Body of pancreas (tissue), 4 donors: ENCODE measurements around the gene KRTAP5-7. TPM values are rescaled to one million over a fixed set of nuclear protein-coding genes. Genes with fewer than 3 reads are reported as not detected.

Experiments
- ATAC-seq: fragments of 150-250 bp; one replicate; pipeline ENCODE4 v1.9.1; 2016
- DNase-seq, 4 donors: peaks; one replicate each; pipeline ENCODE4 v3.0.0-alpha.2; 2019
- H3K27ac ChIP-seq, 4 donors: fragments of 200-600 bp; sonication (generic); 1 replicate in 3 of 4; 2 replicates in 1 of 4; pipeline versions ENCODE4 v1.5.1 to v1.6.1; 2016 to 2019; ENCODE audit warnings: mild to moderate bottlenecking in 1 of 4, mixed read lengths in 1 of 4, moderate library complexity in 1 of 4
- H3K27me3 ChIP-seq, 2 donors: fragments of 200-600 bp; sonication (generic); one replicate each; pipeline ENCODE4 v1.6.0; 2016; ENCODE audit warnings: mild to moderate bottlenecking in 1 of 2
- H3K36me3 ChIP-seq, 2 donors: fragments of 200-600 bp; sonication (generic); replicated peaks in 1 of 2; 2 replicates each; pipeline ENCODE4 v1.5.1; 2016; ENCODE audit warnings: low read depth in 2 of 2; ENCODE audit not compliant: insufficient read depth in 1 of 2
- H3K4me1 ChIP-seq: fragments of 200-600 bp; sonication (generic); one replicate; pipeline ENCODE4 v1.6.0; 2016
- H3K4me3 ChIP-seq, 2 donors: fragments of 200-600 bp; sonication (generic); 1 replicate in 1 of 2; 2 replicates in 1 of 2; pipeline ENCODE4 v1.5.1; 2016 to 2019
- H3K9me3 ChIP-seq, 3 donors: fragments of 200-600 bp; sonication (generic); 1 replicate in 2 of 3; 2 replicates in 1 of 3; pipeline ENCODE4 v1.5.1; 2016
- CTCF ChIP-seq, 7 experiments: fragments of 450-650 bp in 4 of 7; fragments of 200-600 bp in 3 of 7; sonication (generic) in 3 of 7; IDR thresholded peaks; one replicate each; pipeline ENCODE4 v1.5.1; 2016 to 2019; ENCODE audit warnings: antibody characterized with exemption in 7 of 7
- POLR2A ChIP-seq, 3 donors: fragments of 450-650 bp; IDR thresholded peaks; one replicate each; pipeline ENCODE4 v1.6.1; 2016; ENCODE audit warnings: antibody characterized with exemption in 3 of 3, mild to moderate bottlenecking in 2 of 3
- WGBS, 2 donors: methylation state at CpG; one replicate each; pipeline ENCODE4 v1.1.5; 2017; 5-methylcytosine and 5-hydroxymethylcytosine counted together
- intact Hi-C: fragments of 100-400 bp; cut with DNase I; formaldehyde crosslinking; loops from one replicate; pipeline ENCODE4 v1.15.1; 2023
- total RNA-seq, 2 donors: library from RNA; depleted of rRNA; stranded (reverse); fragments of >200 nt; gene quantifications; one replicate each; pipeline ENCODE4 v1.1.0, GENCODE V29; 2016

Gene KRTAP5-7
- total RNA-seq, 2 donors from 2014 or later: not detected

- no peak for ATAC-seq
- Histone ChIP-seq H3K27me3 (no peaks in the 10 kb centered on the region), H3K36me3 (no peaks in the 10 kb centered on the region), H3K4me3 (no peak overlapping the region), H3K4me1 (no peaks in the 10 kb centered on the region), H3K27ac (no peak overlapping the region), H3K9me3 (no peaks in the 10 kb centered on the region)
- DNase-seq: no peak
- intact Hi-C loops: no loop called here
- WGBS, 2 donors: 91 to 92% methylated on average over 5 of the region's 5 CpGs
- TF ChIP-seq POLR2A (IDR thresholded peaks at IDR 0.05) (no peak), CTCF (IDR thresholded peaks at IDR 0.05) (no peak)
Measured at GRCh38 chr11:71507102-71507501, 20.0 kb upstream of the KRTAP5-7 start.

- Histone ChIP-seq H3K9me3 (no peaks in the 10 kb centered on the region), H3K4me1 (no peaks in the 10 kb centered on the region), H3K4me3 (no peak overlapping the region), H3K27me3 (no peaks in the 10 kb centered on the region), H3K36me3 (no peaks in the 10 kb centered on the region), H3K27ac (no peak overlapping the region)
- no peak for DNase-seq
- 88 to 91% methylated on average over 18 to 42 of the region's 55 CpGs for WGBS, 2 donors
- intact Hi-C loops: no loop called here
- no peak for TF ChIP-seq CTCF (IDR thresholded peaks at IDR 0.05)
- no peak for TF ChIP-seq POLR2A (IDR thresholded peaks at IDR 0.05)
- no peak for ATAC-seq
Measured at GRCh38 chr11:71518506-71519471, 8.3 kb upstream of the KRTAP5-7 start.

- H3K36me3 ChIP-seq: no peaks in the 10 kb centered on the region
- H3K4me3 ChIP-seq: no peak overlapping the region
- H3K27ac ChIP-seq: no peak overlapping the region
- ATAC-seq: no peak
- intact Hi-C loops: no loop called here
- H3K27me3 ChIP-seq: no peaks in the 10 kb centered on the region
- DNase-seq: no peak
- H3K4me1 ChIP-seq: no peaks in the 10 kb centered on the region
- TF ChIP-seq CTCF (IDR thresholded peaks at IDR 0.05) (no peak), POLR2A (IDR thresholded peaks at IDR 0.05) (no peak)
- 73 to 74% methylated on average over 8 to 10 of the region's 10 CpGs for WGBS, 2 donors
- no peaks in the 10 kb centered on the region for H3K9me3 ChIP-seq
Measured at GRCh38 chr11:71519546-71519945, 7.5 kb upstream of the KRTAP5-7 start.

- Histone ChIP-seq H3K36me3 (no peaks in the 10 kb centered on the region), H3K27ac (no peak overlapping the region), H3K9me3 (no peaks in the 10 kb centered on the region), H3K4me3 (no peak overlapping the region), H3K4me1 (no peaks in the 10 kb centered on the region), H3K27me3 (no peaks in the 10 kb centered on the region)
- TF ChIP-seq POLR2A (IDR thresholded peaks at IDR 0.05) (no peak), CTCF (IDR thresholded peaks at IDR 0.05) (no peak)
- ATAC-seq (no peak), DNase-seq (no peak)
- WGBS, 2 donors: 64 to 81% methylated on average over 2 to 3 of the region's 3 CpGs
- intact Hi-C loops: no loop called here
Measured at GRCh38 chr11:71525188-71525937, 1.7 kb upstream of the KRTAP5-7 start.
